ENCODE results near the gene FAM20C. TPM values are rescaled to one million over a fixed set of nuclear protein-coding genes. Genes with fewer than 3 reads are reported as not detected.
"Not testable (repeated sequence)": the region's sequence is repeated elsewhere in the genome, so short reads cannot be mapped to it uniquely, and the experiment has no call there.

The FAM20C gene
- total RNA-seq, 1 experiment from 2014 or later, result 62.6 TPM

- H3K56ac ChIP-seq (ENCODE audit: insufficient read length, low read depth, low read length); H2BK20ac ChIP-seq (ENCODE audit: low read depth, low read length, poor library complexity, severe bottlenecking); H3K4me3 Mint-ChIP-seq; H3K4me1 Mint-ChIP-seq; H3K14ac ChIP-seq (ENCODE audit: insufficient read depth, low read length); H3K27ac ChIP-seq (ENCODE audit: insufficient read length, low read depth, low read length); H4K8ac ChIP-seq (replicated peaks; ENCODE audit: insufficient read length, low read depth, low read length); H3K79me1 ChIP-seq (ENCODE audit: insufficient read depth, low read depth, low read length, poor library complexity, severe bottlenecking); H3T11ph ChIP-seq (ENCODE audit: low read length); H2AFZ ChIP-seq (ENCODE audit: low read length); H3K4me2 ChIP-seq (ENCODE audit: insufficient read depth, insufficient read length, low read length); H3K9ac ChIP-seq (ENCODE audit: extremely low read depth, insufficient read length, low read length); H3K23ac ChIP-seq (ENCODE audit: insufficient read length, low read depth, low read length); H2BK5ac ChIP-seq (ENCODE audit: insufficient read length, low read length); H3K27ac Mint-ChIP-seq; H3K18ac ChIP-seq (ENCODE audit: insufficient read length, low read depth, low read length); H2BK120ac ChIP-seq (ENCODE audit: low read depth, low read length, poor library complexity, severe bottlenecking); H2BK15ac ChIP-seq (ENCODE audit: low read depth, low read length); H3K4ac ChIP-seq (ENCODE audit: low read depth, low read length); H3K79me2 ChIP-seq (ENCODE audit: insufficient read depth, low read length); H4K20me1 ChIP-seq (ENCODE audit: control insufficient read depth, insufficient read depth, insufficient read length); H4K91ac ChIP-seq (ENCODE audit: insufficient read length, low read depth, low read length); DNase-seq; H2AK5ac ChIP-seq (ENCODE audit: insufficient read length, low read length); H2BK12ac ChIP-seq (ENCODE audit: insufficient read length, low read depth, low read length); H4K5ac ChIP-seq (ENCODE audit: insufficient read length, low read depth, low read length); H3K27me3 ChIP-seq (ENCODE audit: insufficient read depth, low read length); H3K4me1 ChIP-seq (ENCODE audit: insufficient read depth, low read length); H3K23me2 ChIP-seq (ENCODE audit: insufficient read length, low read depth, low read length, poor library complexity, severe bottlenecking): not testable (repeated sequence)
- Mint-ChIP-seq H3K36me3 (ENCODE audit: insufficient read depth in 1 of 3, low read depth in 3 of 3) (peaks cover 44 to 55% (median 50%) of the 10 kb centered on the region in 3 experiments), H3K9me3 (peaks cover 67 to 77% of the 10 kb centered on the region in 2 experiments), H3K27me3 (ENCODE audit: low read depth) (peaks cover 44% of the 10 kb centered on the region)
- no CpG with 5 or more reads among the region's 37 CpGs for WGBS (ENCODE audit: extremely low coverage, insufficient read length, low lambda C conversion rate)
- peaks cover 46% of the 10 kb centered on the region for H3K9me3 ChIP-seq (ENCODE audit: control insufficient read depth, low read depth, low read length)
- peak; percentile 58; the same call in 2 of the 3 replicates for TF ChIP-seq CTCF (conservative IDR thresholded peaks at IDR 0.05)
Observed at GRCh38 chr7:263483-264351, 71.3 kb downstream of the FAM20C start.
